AG08395 (cell line): ENCODE data around the gene PNKP.

ENCODE experiments used
- DNase-seq: peaks from one replicate; pipeline ENCODE4 v3.0.0; 2012; ENCODE audit warnings: mixed read lengths, low spot score

Gene PNKP

DNA sequence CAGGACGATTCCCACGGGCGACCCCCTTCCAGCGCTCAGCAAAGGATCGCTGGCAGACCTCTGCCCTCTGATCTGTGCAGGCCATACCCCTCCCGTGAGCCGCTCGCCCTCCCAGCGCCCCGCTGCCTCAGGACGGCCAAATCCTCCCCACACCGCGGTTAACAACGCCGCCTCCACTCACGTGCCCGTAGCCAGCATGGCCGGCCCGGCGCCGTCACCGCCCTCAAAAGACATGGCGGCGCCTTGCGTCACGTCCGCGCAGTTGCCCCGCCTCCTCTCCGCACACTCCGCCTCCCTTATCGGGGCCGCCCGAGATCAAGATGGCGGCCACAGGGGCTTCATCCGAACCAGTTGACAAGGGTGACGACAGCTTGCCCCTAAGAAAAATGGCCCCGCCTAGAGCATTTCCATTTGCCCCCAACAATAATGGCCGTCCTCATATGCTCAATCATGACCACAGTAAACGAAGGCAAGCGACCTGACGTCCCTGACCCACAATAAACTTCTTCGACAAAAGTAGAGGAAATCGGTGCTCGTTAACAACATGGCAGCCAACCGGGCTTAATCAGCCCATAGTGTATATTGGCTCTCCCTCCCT is 9.1 kb upstream of the PNKP start:
- peak; percentile 85 for DNase-seq

GRCh38 chr19:49875857-49876421 is 8.6 kb upstream of the PNKP start:
- peak; percentile 35 for DNase-seq

DNA sequence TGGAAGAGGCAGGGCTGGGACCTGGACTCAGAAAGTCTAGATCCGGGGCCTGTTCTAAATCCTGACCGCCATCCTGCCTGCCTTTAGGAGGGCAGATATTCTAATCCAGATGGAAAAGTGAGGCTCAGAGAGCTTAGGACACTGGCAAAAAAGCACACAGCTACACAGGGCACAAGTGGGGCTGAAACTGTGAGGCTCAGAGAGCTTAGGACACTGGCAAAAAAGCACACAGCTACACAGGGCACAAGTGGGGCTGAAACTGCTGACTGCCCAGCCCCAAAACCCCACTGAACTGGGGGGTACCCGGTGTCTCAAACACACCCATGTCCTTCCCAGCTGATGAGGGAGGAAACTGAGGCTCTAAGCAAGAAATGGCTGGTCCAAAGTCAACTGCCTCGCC is 7.8 kb upstream of the PNKP start:
- no peak for DNase-seq

GRCh38 chr19:49874503-49875157 is 7.3 kb upstream of the PNKP start:
- no peak for DNase-seq

DNA sequence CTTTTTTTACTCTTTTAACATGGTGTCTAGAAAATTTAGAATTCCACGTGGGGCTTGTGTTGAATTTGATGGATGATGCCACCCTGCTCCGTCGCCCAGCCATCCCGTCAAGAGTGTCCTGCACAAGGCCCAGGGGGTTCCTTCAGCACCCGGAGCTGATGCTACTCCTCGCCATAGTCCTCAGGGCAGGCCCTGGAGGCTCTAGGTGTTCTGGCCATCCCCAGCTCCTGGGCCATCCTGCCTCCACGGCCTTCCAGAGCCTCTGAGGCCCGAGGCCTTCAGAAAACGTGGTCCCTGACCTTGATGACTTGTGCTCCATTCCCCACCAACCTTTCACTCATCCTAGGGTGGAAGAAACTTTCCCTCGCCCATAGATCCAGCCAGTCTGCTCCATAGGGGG is 6.5 kb upstream of the PNKP start:
- no peak for DNase-seq

DNA sequence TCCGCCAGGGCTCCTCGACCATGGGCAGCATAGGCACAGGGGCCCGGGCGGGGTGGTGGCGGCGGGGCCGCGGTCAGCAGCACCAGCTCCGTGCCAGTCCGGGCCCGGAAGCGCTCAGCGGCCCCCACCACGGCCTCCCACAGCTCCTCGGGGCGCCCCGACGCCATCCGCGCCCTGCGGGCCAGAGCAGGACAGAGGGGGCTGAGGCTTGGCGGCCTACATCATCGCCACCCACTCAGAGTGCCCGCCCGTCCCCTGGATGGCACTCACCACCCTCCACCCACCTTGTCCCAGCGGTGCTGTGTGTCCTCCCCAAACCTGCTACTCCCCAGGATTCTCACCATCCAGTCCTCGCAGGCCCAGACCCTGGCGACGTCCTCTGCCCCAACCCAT is 5.7 kb upstream of the PNKP start:
- no peak for DNase-seq

DNA sequence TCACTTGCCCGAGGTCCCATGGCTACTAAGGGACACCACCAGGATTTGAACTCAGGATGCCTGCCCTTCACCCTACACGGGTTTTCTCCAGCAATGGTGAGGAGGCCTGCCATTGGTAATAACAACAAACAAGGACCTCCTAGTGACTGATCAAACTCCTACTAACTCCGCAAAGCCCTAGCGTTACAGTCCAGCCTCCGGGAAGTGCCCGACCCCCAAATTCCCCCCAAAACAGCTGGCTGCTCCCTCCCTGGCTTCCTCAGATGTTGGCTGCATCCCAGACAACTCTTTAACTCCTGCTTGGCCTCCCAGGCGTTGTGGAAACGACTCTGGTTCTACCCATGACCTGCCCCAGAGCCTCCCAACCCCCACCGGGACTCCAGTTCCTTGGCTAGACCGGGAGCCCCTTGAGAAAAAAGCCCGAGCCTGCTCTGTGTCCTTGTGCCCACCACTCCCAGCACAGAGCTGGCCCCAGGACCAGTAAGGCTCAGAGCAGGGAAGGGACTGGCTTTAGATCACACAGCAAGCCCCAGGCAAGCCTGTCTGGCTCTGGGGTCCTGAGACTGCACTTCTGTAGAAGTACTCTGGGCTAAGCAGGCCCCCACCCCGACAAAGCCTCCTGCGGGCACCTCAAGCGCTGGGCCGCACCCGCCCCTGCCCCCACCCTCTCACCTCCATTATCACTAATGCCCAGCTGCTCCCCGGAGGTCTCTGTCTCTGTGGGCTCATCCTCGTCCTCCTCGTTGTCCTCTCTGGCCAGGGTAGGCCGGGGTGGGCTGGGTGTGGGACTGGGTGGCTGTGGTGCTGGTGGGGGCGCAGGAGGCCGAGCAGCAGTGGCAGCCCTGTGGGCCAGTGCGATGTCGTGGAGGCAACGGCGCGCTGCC is 5.1 kb upstream of the PNKP start:
- DNase-seq = no peak

GRCh38 chr19:49871349-49871985 is 4.1 kb upstream of the PNKP start:
- no peak for DNase-seq

- no peak for DNase-seq
These were observed 3.0 kb upstream of the PNKP start for GRCh38 chr19:49870309-49870901.

GRCh38 chr19:49869484-49870308 is 2.3 kb upstream of the PNKP start:
- peak; percentile 98 for DNase-seq

GRCh38 chr19:49869009-49869483 is 1.7 kb upstream of the PNKP start:
- no peak for DNase-seq

GRCh38 chr19:49864890-49865289 is 2.5 kb downstream of the PNKP start:
- DNase-seq = no peak

- no peak for DNase-seq
These were observed 3.4 kb downstream of the PNKP start for GRCh38 chr19:49863935-49864320.

DNA sequence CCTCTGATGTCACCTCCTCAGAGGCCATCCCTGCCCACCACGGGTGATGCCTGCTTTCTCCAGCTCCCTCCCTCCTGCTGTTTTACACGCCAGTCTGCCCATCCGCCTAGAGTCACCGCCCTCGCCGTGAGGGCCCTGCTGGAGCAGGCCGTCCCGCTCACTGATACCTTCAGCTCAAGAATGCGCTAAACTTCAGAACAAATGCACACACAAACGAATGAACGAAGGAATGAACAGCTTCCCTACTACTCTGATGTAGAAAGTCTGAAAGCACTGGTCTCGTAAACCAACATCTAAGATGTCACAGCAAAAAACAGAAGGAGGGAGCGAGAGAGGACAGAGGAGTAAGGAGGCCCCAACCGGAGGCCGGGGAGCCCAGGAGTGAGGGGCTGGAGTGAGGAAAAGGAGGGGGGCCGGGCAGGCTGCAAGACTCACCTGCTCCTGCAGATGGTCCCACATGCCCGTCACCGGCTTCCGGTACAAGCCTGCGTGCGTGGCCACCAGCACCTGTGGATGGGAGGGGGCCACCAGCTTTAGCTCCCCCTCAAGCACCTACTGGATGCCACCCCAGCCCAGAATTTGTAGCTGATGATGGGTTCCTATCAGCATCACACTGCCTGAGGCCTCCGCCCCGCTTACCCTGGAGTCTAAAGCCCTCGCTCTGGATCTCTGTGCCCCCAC is 4.0 kb downstream of the PNKP start:
- DNase-seq = no peak

DNA sequence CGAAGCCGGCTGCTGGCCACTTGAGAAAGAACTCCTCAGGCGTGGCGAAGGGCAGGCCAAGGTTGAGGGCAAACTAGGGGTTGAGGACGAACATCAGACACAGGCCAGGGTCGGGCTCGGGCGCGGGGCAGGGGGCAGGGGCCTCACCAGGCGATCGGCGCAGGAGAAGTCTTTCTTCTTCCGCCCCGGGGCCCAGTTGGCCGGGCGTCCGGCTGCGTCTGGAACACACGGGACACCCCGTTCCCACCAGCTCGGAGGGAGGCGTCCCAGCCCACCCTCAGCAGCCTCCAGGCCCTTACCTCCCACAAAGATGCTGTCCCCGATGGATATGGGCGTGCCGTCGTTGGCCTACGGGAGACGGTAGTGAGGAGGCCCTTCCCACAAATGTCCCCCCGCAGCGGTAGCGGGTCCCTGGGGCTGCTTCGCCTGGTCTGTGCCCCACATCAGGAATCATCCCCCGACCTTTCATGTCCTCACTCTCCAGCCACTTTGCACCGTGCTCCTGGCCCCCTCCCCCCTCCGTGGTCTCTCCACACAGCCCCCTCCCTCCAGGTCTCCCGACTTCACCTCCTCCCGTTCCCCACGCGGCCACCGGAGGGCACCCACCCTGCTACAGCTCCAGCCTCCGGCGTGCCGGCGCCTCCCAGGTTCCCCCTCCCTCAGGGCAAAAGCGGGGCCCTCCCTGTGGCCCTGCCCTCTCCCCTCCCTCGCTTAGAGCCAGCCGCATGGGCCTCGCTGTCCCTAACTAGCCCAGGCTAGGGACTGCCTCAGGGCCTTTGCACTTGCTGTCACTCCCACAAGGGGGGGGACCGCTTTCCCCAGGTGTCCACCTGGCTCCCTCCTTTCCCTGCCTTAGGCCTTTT is 4.8 kb downstream of the PNKP start:
- DNase-seq = no peak

GRCh38 chr19:49861541-49862378 is 5.6 kb downstream of the PNKP start:
- DNase-seq = no peak

DNA sequence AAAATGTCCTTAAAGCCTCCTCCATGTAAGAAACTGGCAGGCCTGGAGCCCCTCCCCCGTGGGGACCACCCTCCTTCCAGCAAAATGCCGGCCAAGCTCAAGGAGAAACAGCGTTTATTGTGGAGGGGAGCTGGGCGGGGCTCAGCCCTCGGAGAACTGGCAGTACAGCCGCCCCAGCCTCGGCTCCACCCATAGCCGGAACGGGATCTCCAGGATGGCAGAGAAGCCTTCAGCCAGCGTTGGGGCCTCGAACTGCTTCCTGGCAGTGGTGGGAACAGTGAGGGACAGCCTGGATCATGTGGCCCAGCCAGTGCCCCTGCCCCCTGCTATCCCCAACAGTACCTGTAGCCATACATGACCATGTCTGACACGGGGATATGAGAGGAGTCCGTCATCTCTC is 6.3 kb downstream of the PNKP start:
- DNase-seq = no peak

GRCh38 chr19:49860336-49861102 is 6.9 kb downstream of the PNKP start:
- no peak for DNase-seq
